ENCODE results near the gene IER5. TPM values are rescaled to one million over a fixed set of nuclear protein-coding genes. Genes with fewer than 3 reads are reported as not detected.

IER5 gene
- total and polyA plus RNA-seq, 2 of the 13 experiments (the other 11 are each of a cell fraction or from before 2014, with no cell fraction given) = 2.5 to 3.5 TPM

- POLR2A ChIA-PET = interaction anchor here (0.9 to 1.4 kb wide), 2 partner anchors 11 to 33 kb away, joined by 3 to 14 read pairs; partner anchors contain the start of gene IER5
These were observed 12.4 kb downstream of the IER5 start for GRCh38 chr1:181100934-181101333.

GRCh38 chr1:181101581-181102226 lies 13.2 kb downstream of the IER5 start:
- POLR2A ChIA-PET = interaction anchor here (1.1 to 2.0 kb wide), 2 partner anchors 9 to 13 kb away, joined by 3 to 7 read pairs; partner anchors contain the start of gene IER5
- no peaks in the 10 kb centered on the region for H3K79me2 ChIP-seq (ENCODE audit: insufficient read depth, low read length)
- H3K27ac ChIP-seq (ENCODE audit: extremely low read length, insufficient read depth, low read length) = no peak overlapping the region
- H3K4me3 ChIP-seq (replicated peaks in 1 of 3; ENCODE audit: insufficient read depth in 1 of 3, low read depth in 2 of 3, low read length in 3 of 3) = peak overlapping the region; percentile 14 to 52 (median 22); a peak in 2 of 6 replicates
- FAIRE-seq (no peak), DNase-seq (ENCODE audit: low spot score) (no peak), ATAC-seq (no peak)
- in situ Hi-C loops (cut with HindIII; ENCODE audit: extremely low pct_ligation_motif_present, low pct_unique_long_range_greater_than_20kb) (no loop called here), intact Hi-C loops (cut with micrococcal nuclease; ENCODE audit: unreplicated experiment) (no loop called here)
- H3K4me2 ChIP-seq (ENCODE audit: low read depth, low read length) = peak overlapping the region; percentile 68
- 5% methylated on average over 9 of the region's 9 CpGs for WGBS (ENCODE audit: low lambda C conversion rate)
- H4K20me1 ChIP-seq (ENCODE audit: insufficient read depth, low read length) = no peaks in the 10 kb centered on the region
- peak overlapping the region; percentile 20 for H2AFZ ChIP-seq (ENCODE audit: low read length)
- CTCF ChIA-PET (ENCODE audit: low intra/inter-chr PET ratio, low total read pairs) = no interaction called here
- BruUV-seq (replicated peaks) = no TSS peak
- H3K9ac ChIP-seq (ENCODE audit: insufficient read depth, low read depth, low read length) = peak overlapping the region; percentile 31; the same call in 1 of the 2 replicates
- peaks cover 0 to 14% of the 10 kb centered on the region in 2 experiments; a peak in 2 of 5 replicates for H3K27me3 ChIP-seq (ENCODE audit: control insufficient read depth in 1 of 2, insufficient read depth in 2 of 2, low read length in 2 of 2)
- peaks cover 84% of the 10 kb centered on the region for H3K4me1 ChIP-seq (ENCODE audit: insufficient read depth, low read length)
- no peaks in the 10 kb centered on the region for H3K36me3 ChIP-seq (replicated peaks in 1 of 2; ENCODE audit: control insufficient read depth in 1 of 2, insufficient read depth in 2 of 2, low read length in 2 of 2)
- H3K9me3 ChIP-seq (ENCODE audit: low read length) = no peaks in the 10 kb centered on the region
- TF ChIP-seq NFE2 (CRISPR knock-in tag; IDR thresholded peaks at IDR 0.05) (no peak), ZNF432 (CRISPR knock-in tag; IDR thresholded peaks at IDR 0.05; ENCODE audit: borderline replicate concordance) (no peak), ZBTB33 (CRISPR knock-in tag; IDR thresholded peaks at IDR 0.05) (no peak), IKZF5 (CRISPR knock-in tag; IDR thresholded peaks at IDR 0.05) (no peak), MBNL3 (CRISPR knock-in tag; conservative IDR thresholded peaks at IDR 0.05) (no peak), ETV5 (CRISPR knock-in tag; IDR thresholded peaks at IDR 0.05; ENCODE audit: borderline replicate concordance) (peak; percentile 3; the same call in 1 of the 2 replicates), SMARCC2 (IDR thresholded peaks at IDR 0.05) (no peak), LCORL (IDR thresholded peaks at IDR 0.05) (no peak), LCORL (CRISPR knock-in tag; IDR thresholded peaks at IDR 0.05) (no peak), WIZ (CRISPR knock-in tag; IDR thresholded peaks at IDR 0.05) (no peak), ZSCAN30 (CRISPR knock-in tag; IDR thresholded peaks at IDR 0.05) (no peak), FOXA3 (CRISPR knock-in tag; IDR thresholded peaks at IDR 0.05) (peak; percentile 57), ZEB1 (IDR thresholded peaks at IDR 0.05; ENCODE audit: insufficient replicate concordance, low read depth) (no peak), ELF3 (CRISPR knock-in tag; IDR thresholded peaks at IDR 0.05) (peak; percentile 51; the same call in 1 of the 2 replicates), ZNF431 (CRISPR knock-in tag; IDR thresholded peaks at IDR 0.05; ENCODE audit: borderline replicate concordance, low read depth) (no peak)

More at GRCh38 chr1:181100934-181101333, 12.4 kb downstream of the IER5 start:
- no peak overlapping the region for H3K4me3 ChIP-seq (replicated peaks in 1 of 3; ENCODE audit: insufficient read depth in 1 of 3, low read depth in 2 of 3, low read length in 3 of 3)
- CTCF ChIA-PET (ENCODE audit: low intra/inter-chr PET ratio, low total read pairs) = no interaction called here
- H3K9ac ChIP-seq (ENCODE audit: insufficient read depth, low read depth, low read length) = no peak overlapping the region
- H3K27me3 ChIP-seq (ENCODE audit: control insufficient read depth in 1 of 2, insufficient read depth in 2 of 2, low read length in 2 of 2) = peaks cover 0 to 10% of the 10 kb centered on the region in 2 experiments; a peak in 2 of 5 replicates
- DNase-seq (ENCODE audit: low spot score) (no peak), FAIRE-seq (no peak), ATAC-seq (no peak)
- peak overlapping the region; percentile 68; the same call in 1 of the 2 replicates for H3K4me2 ChIP-seq (ENCODE audit: low read depth, low read length)
- intact Hi-C loops (cut with micrococcal nuclease; ENCODE audit: unreplicated experiment) = no loop called here
- no peaks in the 10 kb centered on the region for H3K79me2 ChIP-seq (ENCODE audit: insufficient read depth, low read length)
- no peaks in the 10 kb centered on the region for H4K20me1 ChIP-seq (ENCODE audit: insufficient read depth, low read length)
- H3K4me1 ChIP-seq (ENCODE audit: insufficient read depth, low read length) = peaks cover 78% of the 10 kb centered on the region
- 65% methylated on average over 4 of the region's 4 CpGs for WGBS (ENCODE audit: low lambda C conversion rate)
- H2AFZ ChIP-seq (ENCODE audit: low read length) = no peak overlapping the region
- TF ChIP-seq FOXO1 (CRISPR knock-in tag; IDR thresholded peaks at IDR 0.05) (no peak), KDM1A (CRISPR knock-in tag; IDR thresholded peaks at IDR 0.05) (0 out of 2 replicates have a peak, but pooled peaks have one; percentile 44), ZMYM3 (CRISPR knock-in tag; IDR thresholded peaks at IDR 0.05) (peak; percentile 46; the same call in 1 of the 2 replicates)
- no peaks in the 10 kb centered on the region for H3K36me3 ChIP-seq (replicated peaks in 1 of 2; ENCODE audit: control insufficient read depth in 1 of 2, insufficient read depth in 2 of 2, low read length in 2 of 2)
- no peak overlapping the region for H3K27ac ChIP-seq (ENCODE audit: extremely low read length, insufficient read depth, low read length)
- no peaks in the 10 kb centered on the region for H3K9me3 ChIP-seq (ENCODE audit: low read length)
- BruUV-seq (replicated peaks) = no TSS peak
- in situ Hi-C loops (cut with HindIII; ENCODE audit: extremely low pct_ligation_motif_present, low pct_unique_long_range_greater_than_20kb) = no loop called here
